Breast epithelium (tissue), 3 donors: ENCODE data around the gene SIGLEC8.

ENCODE experiments used
- POLR2A ChIP-seq: fragments of 450-650 bp; IDR thresholded peaks from one replicate; pipeline ENCODE4 v1.6.1; 2016; ENCODE audit warnings: antibody characterized with exemption, mild to moderate bottlenecking, moderate library complexity
- TF ChIP-seq, protein P1 (sequence below), 3 donors: fragments of 450-650 bp; IDR thresholded peaks; one replicate each; pipeline ENCODE4 v1.5.1; 2016 to 2017; ENCODE audit warnings: antibody characterized with exemption in 3 of 3, mild to moderate bottlenecking in 3 of 3, moderate library complexity in 3 of 3

GRCh38 chr19:51421229-51422052 is 36.8 kb downstream of the SIGLEC8 start:
- TF ChIP-seq, protein P1, sequence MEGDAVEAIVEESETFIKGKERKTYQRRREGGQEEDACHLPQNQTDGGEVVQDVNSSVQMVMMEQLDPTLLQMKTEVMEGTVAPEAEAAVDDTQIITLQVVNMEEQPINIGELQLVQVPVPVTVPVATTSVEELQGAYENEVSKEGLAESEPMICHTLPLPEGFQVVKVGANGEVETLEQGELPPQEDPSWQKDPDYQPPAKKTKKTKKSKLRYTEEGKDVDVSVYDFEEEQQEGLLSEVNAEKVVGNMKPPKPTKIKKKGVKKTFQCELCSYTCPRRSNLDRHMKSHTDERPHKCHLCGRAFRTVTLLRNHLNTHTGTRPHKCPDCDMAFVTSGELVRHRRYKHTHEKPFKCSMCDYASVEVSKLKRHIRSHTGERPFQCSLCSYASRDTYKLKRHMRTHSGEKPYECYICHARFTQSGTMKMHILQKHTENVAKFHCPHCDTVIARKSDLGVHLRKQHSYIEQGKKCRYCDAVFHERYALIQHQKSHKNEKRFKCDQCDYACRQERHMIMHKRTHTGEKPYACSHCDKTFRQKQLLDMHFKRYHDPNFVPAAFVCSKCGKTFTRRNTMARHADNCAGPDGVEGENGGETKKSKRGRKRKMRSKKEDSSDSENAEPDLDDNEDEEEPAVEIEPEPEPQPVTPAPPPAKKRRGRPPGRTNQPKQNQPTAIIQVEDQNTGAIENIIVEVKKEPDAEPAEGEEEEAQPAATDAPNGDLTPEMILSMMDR (IDR thresholded peaks at IDR 0.05) = no peak
- no peak for TF ChIP-seq POLR2A
